NCI-H82 treated with DMSO at 0.1 percent for 48 hours (cell line): ENCODE data around the gene DDX39B.
A peak's percentile ranks its signal among the peaks of the same experiment; 100 is the strongest.

Source experiments
- DNase-seq: peaks from one replicate; lab custom pipeline; 2025; ENCODE audit not compliant: unreplicated experiment; lab: John Stamatoyannopoulos, UW

DDX39B gene

DNA sequence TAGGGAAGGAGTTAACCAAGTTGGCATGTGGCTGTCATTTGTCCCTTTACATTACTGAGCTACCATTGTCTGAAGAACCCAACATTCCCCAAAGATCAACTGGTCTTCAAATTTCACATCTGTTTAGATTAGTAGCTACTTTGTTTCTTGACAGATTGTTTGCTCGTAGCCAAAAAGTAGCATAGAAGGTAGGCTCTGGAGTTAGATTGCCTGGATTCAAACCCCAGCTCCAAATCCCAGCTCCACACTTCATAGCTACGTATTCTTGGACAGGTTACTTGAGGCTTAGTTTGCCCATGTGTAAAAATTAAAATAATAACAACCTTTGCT is 6.7 kb upstream of the DDX39B start:
- DNase-seq, result no peak

DNA sequence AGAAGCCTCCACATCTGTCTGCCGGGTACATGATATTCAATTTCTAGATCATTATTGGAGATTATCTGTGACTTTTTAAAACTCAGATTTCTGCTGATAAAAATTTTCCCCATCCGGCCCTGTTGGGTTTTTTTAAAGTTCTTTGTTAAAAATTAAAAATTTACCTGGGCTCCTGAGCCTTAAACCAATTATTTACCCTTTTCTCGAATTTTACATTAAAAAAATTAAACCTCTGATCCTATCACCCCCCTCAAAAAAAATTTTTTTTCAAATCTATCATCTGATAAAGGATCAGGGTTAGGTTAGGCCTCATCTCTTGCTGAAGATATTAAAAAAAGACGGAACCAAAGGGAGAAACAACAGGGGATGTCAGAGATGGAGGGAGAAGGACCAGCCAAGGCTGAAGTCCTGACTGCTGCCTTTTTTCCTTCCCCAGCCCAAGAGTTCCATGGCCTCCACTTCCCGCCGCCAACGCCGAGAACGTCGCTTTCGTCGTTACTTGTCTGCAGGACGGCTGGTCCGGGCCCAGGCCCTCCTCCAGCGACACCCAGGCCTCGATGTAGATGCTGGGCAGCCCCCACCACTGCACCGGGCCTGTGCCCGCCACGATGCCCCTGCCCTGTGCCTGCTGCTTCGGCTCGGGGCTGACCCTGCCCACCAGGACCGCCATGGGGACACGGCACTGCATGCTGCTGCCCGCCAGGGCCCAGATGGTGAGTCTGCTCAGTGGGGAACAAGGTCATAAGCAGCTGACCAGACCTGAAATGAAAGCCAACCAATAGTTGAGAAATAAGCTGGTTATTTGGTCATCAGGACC is 6.1 kb upstream of the DDX39B start:
- DNase-seq, result no peak

DNA sequence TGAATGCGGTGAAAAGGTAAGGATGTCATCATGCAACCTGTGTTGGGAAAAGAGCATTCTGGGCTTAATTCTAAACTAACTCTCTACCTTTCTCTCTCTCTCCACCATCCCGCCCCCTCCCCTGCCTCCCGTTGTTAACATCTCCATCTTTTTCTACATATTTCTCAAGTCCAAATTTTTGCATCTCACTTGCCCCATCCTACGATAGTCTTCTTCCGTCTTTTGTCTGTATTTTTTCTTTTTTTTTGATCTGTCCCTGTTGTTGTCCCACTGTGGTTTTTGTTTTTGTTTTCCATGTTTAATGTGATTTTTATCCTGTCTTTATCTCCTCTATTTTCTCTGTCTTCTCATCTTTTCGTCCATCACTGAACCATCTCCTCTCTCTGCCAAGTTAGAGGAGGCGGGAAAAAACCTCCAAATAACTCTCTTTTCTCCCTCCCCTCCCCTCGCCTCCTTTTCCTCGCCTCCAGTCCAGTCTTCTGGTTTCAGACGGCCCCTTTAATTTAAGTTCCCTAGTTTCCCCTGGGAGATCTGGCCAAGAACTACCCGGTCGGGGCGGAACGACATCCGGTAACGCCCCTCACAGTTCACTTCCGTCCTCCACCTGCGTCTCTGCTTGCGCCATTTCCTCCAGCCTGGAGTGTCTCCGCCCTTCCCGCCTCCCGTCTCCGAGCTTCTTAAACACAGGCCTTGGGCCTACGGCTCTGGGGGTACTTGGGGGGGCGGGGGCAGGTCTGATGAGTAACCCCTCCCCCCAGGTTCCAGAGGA is 5.3 kb upstream of the DDX39B start, which contains the start of gene NFKBIL1:
Gene NFKBIL1, plus strand, starts transcription at position 651 of the 769 bp plus-strand sequence. Its CDS starts 87 bp downstream, at position 738.
- DNase-seq, result peak; percentile 99

DNA sequence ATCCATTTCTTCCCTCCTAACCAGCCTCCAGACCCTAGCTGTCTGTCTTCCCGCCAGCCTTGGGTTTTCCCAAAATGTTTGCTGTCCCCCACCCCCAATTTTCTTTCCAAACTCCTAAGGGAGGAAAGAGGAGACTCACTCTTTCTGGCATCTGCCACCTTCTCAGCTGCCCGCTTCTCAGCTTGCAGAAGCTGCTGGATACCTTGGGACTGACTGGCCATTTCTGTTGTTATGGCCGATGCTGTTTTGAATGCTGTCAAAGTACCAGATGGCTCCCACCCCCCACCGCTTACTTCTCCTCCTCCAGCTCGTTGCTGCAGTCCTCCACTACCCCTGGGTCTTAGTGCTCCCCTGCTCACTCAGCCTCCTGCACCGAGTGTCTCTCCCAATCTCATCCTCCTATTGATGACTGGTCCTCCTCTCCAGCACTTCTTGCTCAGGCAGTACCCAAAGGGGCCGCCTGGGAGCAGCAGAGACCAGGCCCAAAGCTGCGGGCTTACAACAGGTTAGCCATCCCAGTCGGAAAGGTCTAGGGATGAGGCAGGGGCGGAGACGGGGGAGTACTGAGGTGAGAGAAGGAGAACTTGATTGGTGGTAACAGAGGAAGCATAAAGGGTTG is 4.6 kb upstream of the DDX39B start, which contains the start of gene ATP6V1G2:
Gene ATP6V1G2, minus strand, starts transcription at position 270 of the 619 bp plus-strand sequence. Its CDS starts 49 bp downstream, at position 221.
- DNase-seq, result peak; percentile 97

DNA sequence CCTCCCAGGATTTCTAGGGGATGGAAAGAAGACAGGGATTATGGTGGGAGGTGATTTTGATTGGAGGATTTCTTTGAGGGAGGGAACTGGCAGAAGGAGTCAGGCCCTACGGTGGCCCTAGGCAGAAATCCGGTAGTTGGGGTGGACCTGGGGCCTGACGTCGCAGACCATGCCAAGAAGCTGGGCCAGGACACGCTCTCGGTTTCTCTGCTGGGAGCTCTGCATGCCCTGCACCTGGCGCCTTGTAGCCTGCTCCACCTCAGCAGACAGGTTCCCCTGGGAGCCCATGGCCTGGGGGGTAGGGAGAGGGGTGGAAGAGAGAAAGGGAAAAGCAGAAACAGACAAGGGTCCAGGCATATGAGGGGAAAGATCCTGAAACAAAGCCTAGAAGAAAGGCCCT is 3.5 kb upstream of the DDX39B start:
- peak; percentile 79 for DNase-seq

DNA sequence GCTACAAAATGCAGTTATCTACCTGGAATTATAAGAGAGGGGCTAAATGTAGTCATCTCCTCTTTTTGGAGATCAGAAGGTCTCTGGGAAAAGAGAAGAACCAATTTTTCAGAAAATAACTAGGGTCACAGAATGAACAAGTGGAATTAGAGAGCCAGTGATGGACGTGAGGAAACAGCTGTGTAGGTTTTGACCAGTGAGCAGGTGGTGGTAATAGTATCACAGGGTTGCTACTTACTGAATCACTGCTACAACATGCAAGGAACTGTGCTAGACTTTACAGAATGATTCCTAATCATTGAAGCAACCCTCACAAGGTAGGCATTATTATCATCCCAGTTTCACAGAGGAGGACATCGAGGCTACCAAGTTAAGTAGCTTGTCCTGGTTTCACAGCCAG is 2.9 kb upstream of the DDX39B start:
- DNase-seq, result no peak

DNA sequence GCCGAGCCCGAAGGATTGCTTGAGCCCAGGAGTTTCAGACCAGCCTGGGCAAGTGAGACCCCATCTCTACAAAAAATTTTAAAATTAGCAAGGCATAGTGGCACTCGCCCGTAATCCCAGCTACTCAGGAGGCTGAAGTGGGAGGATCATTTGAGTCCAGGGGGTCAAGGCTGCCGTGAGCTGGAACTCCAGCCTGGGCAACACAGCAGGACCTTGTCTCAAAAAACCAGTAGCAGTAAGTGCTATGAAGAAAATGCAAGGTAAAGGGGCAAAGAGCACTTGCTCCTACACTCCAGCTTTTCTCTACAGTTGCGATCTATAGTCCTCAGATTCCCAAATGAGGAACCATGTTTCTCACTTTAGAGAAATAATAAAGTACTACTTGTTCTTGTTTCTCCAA is 1.8 kb upstream of the DDX39B start:
- DNase-seq, result no peak

DNA sequence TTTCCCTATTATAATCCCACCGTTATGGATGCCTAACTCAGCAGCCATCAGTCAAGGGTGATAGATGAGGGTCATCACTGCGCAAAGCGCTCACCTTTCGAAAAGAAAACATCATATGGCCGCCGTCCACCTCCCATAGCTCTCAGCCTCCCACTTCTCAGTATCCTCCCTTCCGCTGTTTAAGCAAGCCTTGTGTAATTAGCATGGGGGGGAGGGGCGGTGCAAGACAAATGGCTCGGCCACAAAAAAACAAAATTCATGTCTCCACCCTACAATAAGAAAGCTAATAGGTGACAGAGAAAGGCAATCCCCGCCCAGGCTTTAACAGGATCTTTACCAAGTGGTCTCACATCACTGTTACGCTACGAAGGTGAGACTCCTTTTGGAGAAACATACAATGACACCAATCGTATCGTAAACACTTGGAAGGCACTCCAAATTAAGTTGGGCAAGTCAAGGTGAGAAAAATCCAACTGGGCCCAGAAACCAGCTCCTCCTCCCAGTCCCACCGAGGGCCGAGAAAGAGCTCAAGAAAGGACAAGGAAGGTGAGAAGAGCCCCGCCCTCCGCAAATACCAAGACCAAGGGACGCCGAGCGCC is 645 bp downstream of the DDX39B start:
- DNase-seq, result no peak

DNA sequence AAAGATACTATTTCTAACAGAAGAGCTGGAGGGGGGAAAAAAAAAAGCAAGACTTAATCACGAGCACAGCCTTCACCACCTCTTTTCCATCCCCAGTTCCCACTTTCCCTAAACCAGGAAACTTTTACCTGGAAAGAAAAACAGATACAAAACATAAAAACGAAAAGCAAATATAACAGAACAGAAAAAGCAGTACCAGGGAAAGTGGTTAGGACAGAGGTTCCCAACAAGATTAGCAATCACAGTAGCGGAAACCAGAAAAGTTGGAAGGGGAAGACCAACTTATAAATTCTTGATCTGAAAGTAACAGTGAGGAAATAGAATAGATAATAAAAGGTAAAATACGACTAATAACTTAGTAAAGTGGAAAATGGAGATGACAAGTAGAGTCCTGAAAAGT is 1.2 kb downstream of the DDX39B start:
- no peak for DNase-seq

DNA sequence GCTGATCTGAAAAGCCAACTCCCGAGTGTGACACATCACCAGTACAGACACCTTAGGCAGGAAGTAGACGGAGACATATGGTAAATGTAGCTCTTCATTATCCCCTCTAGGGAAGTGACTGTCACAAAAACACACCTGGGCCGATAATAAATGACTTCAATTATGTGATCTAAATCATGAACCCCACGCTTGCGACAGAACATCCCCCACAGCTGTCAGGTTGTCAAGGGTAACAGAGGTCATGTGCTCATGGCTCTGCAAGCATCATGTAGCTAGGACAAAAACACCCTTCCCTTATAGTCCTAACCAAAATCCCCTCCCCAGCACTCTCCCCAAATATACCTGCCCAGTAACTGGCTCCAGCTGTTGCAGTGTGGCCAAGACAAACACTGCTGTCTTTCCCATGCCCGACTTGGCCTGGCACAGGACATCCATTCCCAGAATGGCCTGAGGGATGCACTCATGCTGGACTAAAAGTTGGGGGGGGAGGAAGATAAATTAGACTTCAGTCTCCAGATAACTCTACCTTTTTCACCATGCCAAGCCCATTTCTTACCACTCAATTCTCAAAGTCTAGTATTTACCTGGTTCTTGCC is 2.9 kb downstream of the DDX39B start:
- DNase-seq, result no peak

DNA sequence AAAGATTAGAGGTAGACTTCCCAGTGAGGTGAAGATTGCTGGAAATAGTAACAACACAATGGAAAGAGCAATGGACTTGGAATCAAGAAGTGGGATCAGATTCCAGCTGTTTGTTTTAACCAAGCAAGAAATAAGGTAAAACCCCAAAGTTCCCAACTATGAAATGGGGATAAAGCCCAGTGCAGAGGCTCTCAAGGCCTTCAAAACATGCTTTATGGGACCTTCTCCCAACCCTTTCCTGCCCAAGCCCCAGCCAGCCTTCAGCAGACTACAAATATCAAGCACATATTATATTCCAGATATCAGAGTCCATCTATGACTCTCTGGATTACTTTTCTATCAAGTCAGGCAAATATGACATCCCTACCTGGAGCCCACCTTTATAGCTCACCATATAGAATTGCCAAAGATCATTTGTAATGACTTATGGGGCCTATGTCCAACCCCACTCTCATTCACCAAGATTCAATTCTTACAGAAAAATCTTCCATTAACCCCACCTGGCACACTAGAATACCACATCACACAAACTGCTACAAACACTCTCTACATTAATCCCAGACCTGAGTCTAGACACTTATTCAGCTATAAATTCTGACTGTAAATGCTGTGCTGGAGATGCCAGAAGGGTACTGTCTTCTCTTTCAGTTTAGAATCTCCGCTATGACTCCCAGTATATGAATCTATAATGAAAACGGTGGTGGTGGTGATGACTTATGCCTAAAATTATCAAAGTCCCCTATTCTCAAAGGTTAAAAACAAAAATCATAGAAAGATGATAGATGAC is 6.1 kb downstream of the DDX39B start:
- no peak for DNase-seq

DNA sequence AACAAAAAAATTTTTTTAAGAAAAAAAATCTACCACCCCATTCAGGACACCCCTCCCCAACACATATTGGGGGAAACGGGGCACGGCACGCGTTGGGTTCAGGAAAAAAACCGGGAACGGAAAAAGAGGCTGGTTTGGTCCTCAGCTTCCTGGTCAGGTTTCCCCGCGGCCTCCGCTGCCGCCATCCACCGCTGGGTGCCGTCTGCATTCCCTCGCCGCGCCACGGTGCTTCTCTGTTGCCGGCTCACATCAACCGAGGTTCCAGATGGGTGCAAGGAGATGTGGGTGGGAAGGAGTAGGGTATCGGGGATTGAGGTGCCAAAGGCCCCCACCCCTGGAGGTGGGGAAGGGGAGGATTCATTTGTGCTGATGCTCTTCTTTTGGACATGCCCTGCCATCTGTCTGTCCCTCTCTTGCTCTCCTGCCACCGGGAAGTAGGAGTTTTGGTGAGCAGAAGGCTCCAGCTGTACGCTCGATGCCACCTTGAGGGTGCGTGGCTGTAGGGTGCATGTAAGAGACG is 7.2 kb downstream of the DDX39B start:
- no peak for DNase-seq

DNA sequence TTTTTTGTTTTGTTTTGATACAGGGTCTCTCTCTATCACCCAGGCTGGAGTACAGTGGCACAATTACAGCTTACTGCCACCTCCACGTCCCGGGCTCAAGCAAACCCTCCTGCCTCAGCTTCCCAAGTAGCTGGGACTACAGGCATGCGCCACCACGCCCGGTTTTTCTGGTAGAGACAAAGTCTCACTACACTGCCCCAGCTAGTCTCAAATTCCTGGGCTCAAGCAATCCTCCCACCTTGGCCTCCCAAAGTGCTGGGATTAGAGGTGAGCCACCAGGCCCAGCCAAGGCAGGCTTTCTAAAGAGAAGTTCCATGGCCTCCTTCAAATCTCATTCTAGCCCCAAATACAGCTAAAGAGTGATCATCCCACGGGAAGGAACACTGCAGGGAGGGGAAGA is 7.8 kb downstream of the DDX39B start:
- DNase-seq, result no peak

DNA sequence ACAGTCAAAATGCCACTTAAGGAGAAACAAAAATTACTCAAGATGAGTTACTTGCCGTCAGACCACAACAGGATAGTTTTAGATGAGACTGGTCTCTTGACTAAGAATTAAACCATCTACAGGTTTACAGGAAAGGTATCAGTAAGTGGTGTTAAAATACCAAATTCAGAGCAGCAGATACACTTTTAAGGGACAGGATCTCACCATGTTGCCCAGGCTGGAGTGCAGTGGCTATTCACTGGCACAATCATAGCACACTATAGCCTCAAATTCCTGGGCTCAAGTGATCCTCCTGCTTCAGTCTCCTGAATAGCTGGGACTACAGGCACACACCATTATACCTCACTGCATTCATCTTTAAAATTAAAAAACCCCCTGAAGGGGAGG is 8.4 kb downstream of the DDX39B start:
- DNase-seq, result no peak

DNA sequence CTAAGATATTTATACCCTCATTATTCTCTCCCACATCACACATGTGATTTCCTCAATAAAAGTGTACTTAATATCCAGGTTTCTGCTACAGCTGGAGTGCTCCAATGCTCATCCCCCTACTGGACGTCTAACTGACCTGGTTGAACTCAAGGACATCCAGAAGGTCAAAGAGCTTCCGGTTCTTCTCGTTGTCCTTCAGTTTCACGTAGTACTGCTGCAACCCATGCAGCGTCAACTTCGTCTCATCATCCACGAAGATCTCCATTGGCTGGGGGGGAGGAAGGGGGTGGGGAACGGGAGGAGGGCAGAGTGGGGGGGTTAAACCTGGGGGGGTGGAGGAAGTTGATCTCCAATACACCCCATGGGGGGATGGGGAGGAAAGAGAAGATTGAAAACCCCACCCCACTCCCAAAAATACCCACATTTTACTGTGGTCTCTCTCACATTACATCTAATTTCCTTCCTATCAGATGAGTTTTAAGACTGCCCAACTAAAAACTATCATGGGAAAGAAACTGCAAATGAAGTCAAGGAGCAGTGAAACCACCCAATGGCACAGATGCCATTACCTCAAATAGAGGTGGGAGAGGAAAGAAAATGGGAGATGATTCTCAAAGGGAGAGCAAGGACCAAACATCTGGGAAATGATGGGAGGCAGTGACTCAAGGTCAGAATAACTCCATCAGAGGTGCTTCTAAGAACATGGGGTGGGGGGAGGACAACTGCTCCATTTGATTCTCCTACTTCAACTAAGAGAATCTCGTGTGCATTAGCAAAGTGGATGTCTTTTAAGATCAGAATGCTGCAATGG is 9.0 kb downstream of the DDX39B start:
- DNase-seq, result no peak

DNA sequence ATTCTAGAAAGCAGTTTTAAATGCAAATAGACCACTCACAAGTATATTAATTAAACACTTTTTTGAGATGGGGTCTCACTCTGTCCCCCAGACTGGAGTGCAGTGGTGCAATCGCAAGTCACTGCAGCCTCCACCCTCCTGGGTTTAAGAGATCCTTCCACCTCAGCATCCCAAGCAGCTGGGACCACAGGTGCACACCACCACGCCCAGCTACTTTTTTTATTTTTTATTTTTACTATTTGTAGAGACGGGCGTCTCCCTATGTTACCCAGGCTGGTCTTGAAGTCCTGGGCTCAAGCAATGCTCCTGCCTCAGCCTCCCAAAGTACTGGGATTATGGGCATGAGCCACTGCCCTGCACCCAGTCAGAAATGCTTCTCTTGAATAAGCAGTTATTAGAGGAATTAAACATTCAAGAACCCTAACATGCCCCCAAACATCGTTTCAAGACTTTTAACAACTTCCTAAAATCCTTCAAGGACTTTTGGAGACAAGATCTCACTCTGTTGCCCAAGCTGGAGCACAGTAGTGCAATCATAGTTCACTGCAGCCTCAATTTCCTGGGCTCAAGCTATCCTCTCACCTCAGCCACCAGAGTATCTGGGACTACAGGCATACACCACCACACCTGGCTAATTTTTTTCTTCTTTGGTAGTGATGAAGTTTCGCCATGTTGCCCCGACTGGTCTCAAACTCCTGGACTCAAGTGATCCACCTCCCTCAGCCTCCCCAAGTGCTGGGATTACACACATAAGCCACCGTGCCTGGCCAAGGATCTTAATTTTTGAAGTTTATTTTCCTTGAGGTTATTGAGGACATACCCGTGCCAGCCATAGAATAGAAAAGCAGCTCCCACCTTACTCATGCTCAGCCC is 9.8 kb downstream of the DDX39B start:
- DNase-seq, result no peak

DNA sequence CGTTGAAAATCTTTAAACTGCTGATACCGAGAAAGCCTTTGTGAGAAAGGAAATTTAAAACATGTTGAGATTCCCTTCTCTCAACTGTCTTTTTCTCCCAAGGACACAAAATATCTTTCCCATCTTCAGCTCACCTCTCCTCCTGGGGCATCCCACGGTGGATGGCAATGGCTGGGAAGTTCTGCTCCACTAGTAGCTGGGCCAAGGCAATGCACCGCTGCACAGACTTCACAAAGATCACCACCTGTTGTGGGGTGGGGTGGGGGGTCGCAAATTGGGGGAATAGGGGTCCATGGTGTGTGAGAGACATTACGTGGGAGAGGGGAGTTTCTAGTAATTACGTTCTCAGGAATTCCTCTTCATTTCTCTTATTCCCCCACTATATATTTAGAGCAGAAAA is 10.6 kb downstream of the DDX39B start:
- DNase-seq, result no peak

DNA sequence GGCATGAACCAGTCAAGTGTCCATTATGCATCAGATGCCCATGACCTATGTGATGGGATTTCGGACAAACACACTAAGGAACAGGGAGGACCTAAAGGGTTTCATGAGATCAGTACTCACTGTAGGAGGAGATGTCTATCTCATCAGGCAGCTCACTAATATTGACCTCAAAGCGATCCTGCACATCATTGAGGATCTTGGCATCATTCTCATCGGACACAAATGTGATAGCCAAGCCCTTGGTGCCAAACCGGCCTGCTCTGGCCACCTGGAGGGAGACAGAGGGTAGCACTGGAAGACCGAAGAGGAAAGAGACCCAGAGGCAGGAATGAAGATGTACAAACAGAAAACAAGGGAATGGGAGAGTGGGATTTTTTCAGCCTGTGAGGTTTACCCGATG is 11.1 kb downstream of the DDX39B start:
- DNase-seq, result no peak
